ENCODE measurements around the gene MGRN1. TPM values are rescaled to one million over a fixed set of nuclear protein-coding genes. Genes with fewer than 3 reads are reported as not detected.

The MGRN1 gene
- total and polyA plus RNA-seq, 12 donors: 19.2 to 73.5 (median 40.8) TPM

GRCh38 chr16:4685292-4685691 is 60.7 kb downstream of the MGRN1 start:
- H3K27ac ChIP-seq: peak overlapping the region in 1 of 10 donors; percentile 41
- H3K36me3 ChIP-seq: peaks cover 0 to 96% (median 12%) of the 10 kb centered on the region in 9 donors
- intact Hi-C loops (cut with DNase I): loop anchor here in 1 of 10 donors (10.0 kb wide), 1 partner anchor 170 kb away; no protein-coding TSS in a partner anchor
- WGBS, 2 donors: 88 to 90% methylated on average over 13 of the region's 13 CpGs
- DNase-seq (no peak), ATAC-seq (no peak)
- H3K4me1 ChIP-seq: peaks cover 0 to 38% (median 13%) of the 10 kb centered on the region in 9 donors
- no peak for TF ChIP-seq CTCF (IDR thresholded peaks at IDR 0.05)
- H3K9me3 ChIP-seq: no peaks in the 10 kb centered on the region
- no peaks in the 10 kb centered on the region for H3K27me3 ChIP-seq
- no peak overlapping the region for H3K4me3 ChIP-seq

- 94 to 96% methylated on average over 38 of the region's 38 CpGs for WGBS, 2 donors
- no peak for ATAC-seq
- Histone ChIP-seq H3K9me3 (no peaks in the 10 kb centered on the region), H3K4me3 (no peak overlapping the region), H3K4me1 (peaks cover 0 to 31% (median 8%) of the 10 kb centered on the region in 9 donors), H3K27ac (peak overlapping the region in 1 of 10 donors; percentile 41), H3K36me3 (peaks cover 0 to 94% (median 12%) of the 10 kb centered on the region in 9 donors), H3K27me3 (no peaks in the 10 kb centered on the region)
- intact Hi-C loops (cut with DNase I): loop anchor here in 1 of 10 donors (10.0 kb wide), 1 partner anchor 171 kb away; no protein-coding TSS in a partner anchor
- DNase-seq: no peak
- TF ChIP-seq CTCF (IDR thresholded peaks at IDR 0.05): no peak
Observed at GRCh38 chr16:4685776-4686496, 61.3 kb downstream of the MGRN1 start.

- DNase-seq (no peak), ATAC-seq (no peak)
- Histone ChIP-seq H3K9me3 (no peaks in the 10 kb centered on the region), H3K4me3 (no peak overlapping the region), H3K36me3 (peaks cover 0 to 91% (median 12%) of the 10 kb centered on the region in 9 donors), H3K4me1 (peaks cover 0 to 26% (median 3%) of the 10 kb centered on the region in 9 donors), H3K27ac (no peak overlapping the region), H3K27me3 (no peaks in the 10 kb centered on the region)
- 93 to 95% methylated on average over 26 to 27 of the region's 27 CpGs for WGBS, 2 donors
- intact Hi-C loops (cut with DNase I): loop anchor here in 1 of 10 donors (10.0 kb wide), 1 partner anchor 172 kb away; no protein-coding TSS in a partner anchor
- TF ChIP-seq CTCF (IDR thresholded peaks at IDR 0.05): no peak
Observed at GRCh38 chr16:4686497-4687210, 62.0 kb downstream of the MGRN1 start.

- DNase-seq (no peak), ATAC-seq (no peak)
- intact Hi-C loops (cut with DNase I): loop anchor here in 1 of 10 donors (10.0 kb wide), 1 partner anchor 173 kb away; no protein-coding TSS in a partner anchor
- peaks cover 0 to 83% (median 12%) of the 10 kb centered on the region in 9 donors for H3K36me3 ChIP-seq
- no peaks in the 10 kb centered on the region for H3K27me3 ChIP-seq
- no peaks in the 10 kb centered on the region for H3K9me3 ChIP-seq
- no peak for TF ChIP-seq CTCF (IDR thresholded peaks at IDR 0.05)
- H3K4me3 ChIP-seq: no peak overlapping the region
- 86 to 87% methylated on average over 8 of the region's 8 CpGs for WGBS, 2 donors
- peaks cover 0 to 19% (median 4%) of the 10 kb centered on the region in 9 donors for H3K4me1 ChIP-seq
- peak overlapping the region in 1 of 10 donors; percentile 44 for H3K27ac ChIP-seq
Observed at GRCh38 chr16:4687416-4687815, 62.8 kb downstream of the MGRN1 start.
